Glutamatergic neuron (in vitro differentiated cells): Measurements from ENCODE around the gene CLIC3. TPM values are rescaled to one million over a fixed set of nuclear protein-coding genes. Genes with fewer than 3 reads are reported as not detected.

ENCODE experiments used
- DNase-seq: peaks from one replicate; pipeline ENCODE4 v3.0.0; 2022
- H3K27ac Mint-ChIP-seq: one replicate; pipeline ENCODE4 v1.8.0; 2020; ENCODE audit warnings: mild to moderate bottlenecking, mixed read lengths, inconsistent platforms; ENCODE audit not compliant: unreplicated experiment
- H3K27me3 Mint-ChIP-seq: one replicate; pipeline ENCODE4 v1.8.0; 2020; ENCODE audit warnings: mild to moderate bottlenecking, moderate library complexity, mixed read lengths, inconsistent platforms; ENCODE audit not compliant: unreplicated experiment
- H3K36me3 Mint-ChIP-seq: one replicate; pipeline ENCODE4 v1.8.0; 2020; ENCODE audit warnings: mild to moderate bottlenecking, mixed read lengths, inconsistent platforms; ENCODE audit not compliant: unreplicated experiment
- H3K4me1 Mint-ChIP-seq: one replicate; pipeline ENCODE4 v1.8.0; 2020; ENCODE audit warnings: mild to moderate bottlenecking, low read depth, mixed read lengths, inconsistent platforms; ENCODE audit not compliant: unreplicated experiment
- H3K4me3 Mint-ChIP-seq: one replicate; pipeline ENCODE4 v1.8.0; 2020; ENCODE audit warnings: mild to moderate bottlenecking, mixed read lengths, inconsistent platforms; ENCODE audit not compliant: unreplicated experiment
- H3K9me3 Mint-ChIP-seq: one replicate; pipeline ENCODE4 v1.8.0; 2020; ENCODE audit warnings: mild to moderate bottlenecking, moderate library complexity, mixed read lengths, inconsistent platforms; ENCODE audit not compliant: unreplicated experiment
- CTCF ChIP-seq: fragments of 200-600 bp; sonication (generic); IDR thresholded peaks from one replicate; pipeline ENCODE4 v1.5.0; 2021; ENCODE audit not compliant: partially characterized antibody, unreplicated experiment
- total RNA-seq: library from RNA; stranded (reverse); fragmentation: NEBNext Ultra II Directional; extraction: Animal tissue kit (Norgen Biotek cat#: 25700); gene quantifications from one replicate; pipeline ENCODE4 v1.2.1, GENCODE V29; 2021; ENCODE audit not compliant: unreplicated experiment

The CLIC3 gene
- total RNA-seq, 1 donor from 2014 or later: not detected

- H3K9me3 Mint-ChIP-seq: peaks cover 3% of the 10 kb centered on the region
- peaks cover 12% of the 10 kb centered on the region for H3K27me3 Mint-ChIP-seq
- no peaks in the 10 kb centered on the region for H3K36me3 Mint-ChIP-seq
- no peak for TF ChIP-seq CTCF
- H3K4me1 Mint-ChIP-seq: peaks cover 2% of the 10 kb centered on the region
- no peak overlapping the region for H3K27ac Mint-ChIP-seq
- no peak for DNase-seq
- no peak overlapping the region for H3K4me3 Mint-ChIP-seq
These were observed 34.5 kb upstream of the CLIC3 start for GRCh38 chr9:137030538-137031527.

- H3K27me3 Mint-ChIP-seq: peaks cover 12% of the 10 kb centered on the region
- peaks cover 3% of the 10 kb centered on the region for H3K9me3 Mint-ChIP-seq
- no peak overlapping the region for H3K4me3 Mint-ChIP-seq
- peaks cover 2% of the 10 kb centered on the region for H3K4me1 Mint-ChIP-seq
- H3K27ac Mint-ChIP-seq: no peak overlapping the region
- DNase-seq: no peak
- no peak for TF ChIP-seq CTCF
- H3K36me3 Mint-ChIP-seq: no peaks in the 10 kb centered on the region
These were observed 33.6 kb upstream of the CLIC3 start for GRCh38 chr9:137030006-137030405.

- Mint-ChIP-seq H3K27ac (no peak overlapping the region), H3K4me1 (peaks cover 2% of the 10 kb centered on the region), H3K36me3 (no peaks in the 10 kb centered on the region), H3K27me3 (peaks cover 12% of the 10 kb centered on the region), H3K4me3 (peak overlapping the region; percentile 63), H3K9me3 (peaks cover 3% of the 10 kb centered on the region)
- peak; percentile 94 for DNase-seq
- peak; percentile 85 for TF ChIP-seq CTCF
These were observed 32.9 kb upstream of the CLIC3 start for GRCh38 chr9:137029058-137029936.

- H3K27ac Mint-ChIP-seq: no peak overlapping the region
- H3K9me3 Mint-ChIP-seq: peaks cover 3% of the 10 kb centered on the region
- no peak for TF ChIP-seq CTCF
- no peaks in the 10 kb centered on the region for H3K36me3 Mint-ChIP-seq
- peak; percentile 76 for DNase-seq
- peak overlapping the region; percentile 42 for H3K4me3 Mint-ChIP-seq
- H3K4me1 Mint-ChIP-seq: peaks cover 3% of the 10 kb centered on the region
- peaks cover 14% of the 10 kb centered on the region for H3K27me3 Mint-ChIP-seq
These were observed 32.1 kb upstream of the CLIC3 start for GRCh38 chr9:137028263-137029057.
